AG09309 (cell line): ENCODE data around the gene HPS3.

Source experiments
- DNase-seq: peaks from one replicate; pipeline ENCODE4 v3.0.0-alpha.2; 2010; ENCODE audit warnings: low read depth
- H3K4me3 ChIP-seq: 2 replicates; pipeline ENCODE4 v1.5.1; 2011; ENCODE audit warnings: mild to moderate bottlenecking, low read depth, low read length, moderate library complexity; ENCODE audit not compliant: control insufficient read depth
- CTCF ChIP-seq: IDR thresholded peaks from 2 replicates; pipeline ENCODE4 v1.5.1; 2011; ENCODE audit warnings: mild to moderate bottlenecking, low read depth, low read length, inconsistent platforms; ENCODE audit not compliant: insufficient read depth, control insufficient read depth; ENCODE audit errors: missing control alignments

HPS3 gene

GRCh38 chr3:149142682-149143081 is 13.2 kb downstream of the HPS3 start:
- H3K4me3 ChIP-seq, result no peak overlapping the region
- DNase-seq, result no peak
- TF ChIP-seq CTCF, result no peak

GRCh38 chr3:149145356-149145755 is 15.9 kb downstream of the HPS3 start:
- no peak for TF ChIP-seq CTCF
- no peak overlapping the region for H3K4me3 ChIP-seq
- DNase-seq, result no peak

- TF ChIP-seq CTCF, result no peak
- no peak overlapping the region for H3K4me3 ChIP-seq
- no peak for DNase-seq
Measured at GRCh38 chr3:149145974-149146373, 16.5 kb downstream of the HPS3 start.

- H3K4me3 ChIP-seq, result no peak overlapping the region
- no peak for TF ChIP-seq CTCF
- DNase-seq, result no peak
Measured at GRCh38 chr3:149150436-149150835, 21.0 kb downstream of the HPS3 start.

GRCh38 chr3:149151843-149152242 is 22.4 kb downstream of the HPS3 start:
- H3K4me3 ChIP-seq, result no peak overlapping the region
- no peak for TF ChIP-seq CTCF
- DNase-seq, result no peak

- H3K4me3 ChIP-seq, result no peak overlapping the region
- DNase-seq, result no peak
- no peak for TF ChIP-seq CTCF
Measured at GRCh38 chr3:149152420-149152819, 23.0 kb downstream of the HPS3 start.

- DNase-seq, result no peak
- H3K4me3 ChIP-seq, result no peak overlapping the region
- TF ChIP-seq CTCF, result no peak
Measured at GRCh38 chr3:149153402-149153801, 24.0 kb downstream of the HPS3 start.
